HepG2 (cell line): Measurements from ENCODE around the gene DNMT3L. TPM values are rescaled to one million over a fixed set of nuclear protein-coding genes. Genes with fewer than 3 reads are reported as not detected.
A peak's percentile ranks its signal among the peaks of the same experiment; 100 is the strongest.

Source experiments
- AKAP8 ChIP-seq: sonication (generic); formaldehyde crosslinking; IDR thresholded peaks from 2 replicates; pipeline ENCODE4 v1.5.1; 2020; ENCODE audit warnings: mild to moderate bottlenecking, missing genetic modification reagents
- ARID2 ChIP-seq: sonication (generic); formaldehyde crosslinking; IDR thresholded peaks from 2 replicates; pipeline ENCODE4 v1.8.1; 2022; ENCODE audit warnings: mild to moderate bottlenecking, missing genetic modification reagents, borderline replicate concordance
- CEBPZ ChIP-seq: IDR thresholded peaks from 2 replicates; pipeline ENCODE4 v1.6.1; 2012; ENCODE audit warnings: low read length, improper control_type of control experiment
- CREBL2 ChIP-seq: sonication (generic); formaldehyde crosslinking; IDR thresholded peaks from 2 replicates; pipeline ENCODE4 v1.8.1; 2023; ENCODE audit warnings: missing genetic modification reagents, mild to moderate bottlenecking, borderline replicate concordance
- NR1H2 ChIP-seq: sonication (generic); formaldehyde crosslinking; IDR thresholded peaks from 2 replicates; pipeline ENCODE4 v1.8.1; 2022; ENCODE audit warnings: low read depth, missing genetic modification reagents, borderline replicate concordance
- TCF12 ChIP-seq, 2 experiments: fragments of 450-650 bp in 1 of 2; sonication (generic) in 1 of 2; formaldehyde crosslinking in 1 of 2; IDR thresholded peaks; 2 replicates each; pipeline versions ENCODE4 v1.6.1 to v1.8.0; 2017 to 2022; ENCODE audit warnings: antibody characterized with exemption in 1 of 2, mild to moderate bottlenecking in 1 of 2, missing genetic modification reagents in 1 of 2, moderate library complexity in 1 of 2
- TEF ChIP-seq: sonication (generic); formaldehyde crosslinking; IDR thresholded peaks from 2 replicates; pipeline ENCODE4 v1.5.0; 2020; ENCODE audit warnings: missing genetic modification reagents
- ZGPAT ChIP-seq: IDR thresholded peaks from 2 replicates; pipeline ENCODE4 v1.6.1; 2016; ENCODE audit warnings: mild to moderate bottlenecking
- ZKSCAN5 ChIP-seq: sonication (generic); formaldehyde crosslinking; IDR thresholded peaks from 2 replicates; pipeline ENCODE4 v1.5.1; 2020; ENCODE audit warnings: mild to moderate bottlenecking, missing genetic modification reagents
- ZNF318 ChIP-seq: sonication (generic); formaldehyde crosslinking; IDR thresholded peaks from 2 replicates; pipeline ENCODE4 v1.4.0; 2020; ENCODE audit warnings: mild to moderate bottlenecking, missing genetic modification reagents
- ZNF670 ChIP-seq: sonication (generic); formaldehyde crosslinking; IDR thresholded peaks from 2 replicates; pipeline ENCODE4 v1.8.0; 2022; ENCODE audit warnings: mild to moderate bottlenecking, missing genetic modification reagents, borderline replicate concordance
- ZNF784 ChIP-seq: sonication (generic); formaldehyde crosslinking; IDR thresholded peaks from 2 replicates; pipeline ENCODE4 v1.5.1; 2020; ENCODE audit warnings: missing genetic modification reagents, mild to moderate bottlenecking, borderline replicate concordance
- polyA plus RNA-seq, 8 experiments: library from polyadenylated mRNA; depleted of rRNA in 3 of 8; stranded (reverse) in 7 of 8; unstranded in 1 of 8; fragments of >200 nt; fragmentation: Illumina TruSeq in 4 of 8; extraction: Trizol in 4 of 8; gene quantifications; 2 replicates each; pipeline versions ENCODE4 v1.2.1 to v1.2.3, GENCODE V29; 2011 to 2016; ENCODE audit warnings: low read depth in 4 of 8, missing spikeins in 1 of 8, mixed read lengths in 1 of 8; ENCODE audit not compliant: insufficient read depth in 1 of 8
- total RNA-seq, 5 experiments: library from RNA; depleted of rRNA; stranded (reverse); fragments of >200 nt; fragmentation: Illumina TruSeq; extraction: Trizol; gene quantifications; 2 replicates each; pipeline ENCODE4 v1.2.3, GENCODE V29; 2016; ENCODE audit warnings: low read depth in 1 of 5

DNMT3L gene
- total and polyA plus RNA-seq, 2 of the 13 experiments (the other 11 are each of a cell fraction or from before 2014, with no cell fraction given), result 0.75 to 1.7 TPM

GRCh38 chr21:44300262-44300959 is 38.7 kb upstream of the DNMT3L start (continued):
- TF ChIP-seq NR1H2 (no peak), ZNF784 (CRISPR knock-in tag) (peak; percentile 68; the same call in 1 of the 2 replicates), TCF12 (IDR thresholded peaks at IDR 0.05) (no peak), TCF12 (CRISPR knock-in tag; IDR thresholded peaks at IDR 0.05) (0 out of 2 replicates have a peak, but pooled peaks have one; percentile 19), ZGPAT (peak; percentile 22; the same call in 1 of the 2 replicates), TEF (no peak), ZKSCAN5 (CRISPR knock-in tag) (no peak), ZNF318 (CRISPR knock-in tag) (no peak), AKAP8 (CRISPR knock-in tag) (0 out of 2 replicates have a peak, but pooled peaks have one; percentile 52), ARID2 (CRISPR knock-in tag) (no peak), ZNF670 (CRISPR knock-in tag) (peak; percentile 32; the same call in 1 of the 2 replicates), CREBL2 (no peak), CEBPZ (no peak)
